Adrenal gland (tissue), 12 donors: ENCODE results near the gene GLB1L3. TPM values are rescaled to one million over a fixed set of nuclear protein-coding genes. Genes with fewer than 3 reads are reported as not detected.

ENCODE experiments used
- DNase-seq, 7 donors: peaks; one replicate each; pipeline ENCODE4 v3.0.0-alpha.2; 2019 to 2020
- H3K27ac ChIP-seq, 5 donors: fragments of 200-600 bp; sonication (generic) in 4 of 5; 1 replicate in 3 of 5; 2 replicates in 2 of 5; pipeline versions ENCODE4 v1.5.1 to v1.8.0; 2016 to 2020; ENCODE audit warnings: mild to moderate bottlenecking in 1 of 5
- H3K27me3 ChIP-seq: fragments of 200-600 bp; 2 replicates; pipeline ENCODE4 v1.8.0; 2021
- H3K36me3 ChIP-seq, 2 donors: fragments of 200-600 bp; replicated peaks in 1 of 2; 1 replicate in 1 of 2; 2 replicates in 1 of 2; pipeline versions ENCODE4 v1.5.1 to v1.8.0; 2018 to 2022
- H3K4me1 ChIP-seq, 2 donors: fragments of 200-600 bp; replicated peaks in 1 of 2; 1 replicate in 1 of 2; 2 replicates in 1 of 2; pipeline versions ENCODE4 v1.5.1 to v1.8.0; 2018 to 2021
- H3K4me3 ChIP-seq, 4 donors: fragments of 200-600 bp; sonication (generic) in 3 of 4; one replicate each; pipeline ENCODE4 v1.5.1; 2016 to 2018
- H3K9me3 ChIP-seq, 3 donors: fragments of 200-600 bp; sonication (generic) in 1 of 3; replicated peaks in 1 of 3; 1 replicate in 2 of 3; 2 replicates in 1 of 3; pipeline versions ENCODE4 v1.5.1 to v1.8.0; 2016 to 2021
- POLR2A ChIP-seq, 2 donors: fragments of 450-650 bp; IDR thresholded peaks; one replicate each; pipeline ENCODE4 v1.6.1; 2017; ENCODE audit warnings: antibody characterized with exemption in 2 of 2, mild to moderate bottlenecking in 2 of 2, moderate library complexity in 1 of 2
- WGBS, 4 donors: extraction: QIAGEN DNeasy Blood & Tissue Kit in 2 of 4; methylation state at CpG; one replicate each; pipeline versions ENCODE4 v1.1.5 to v1.1.7; 2013 to 2017; 5-methylcytosine and 5-hydroxymethylcytosine counted together
- intact Hi-C, 2 donors: fragments of 100-400 bp; cut with DNase I; formaldehyde crosslinking; loops; one replicate each; pipeline versions ENCODE4 v1.14.1 to v1.15.0; 2022 to 2023
- polyA plus RNA-seq, 3 donors: library from polyadenylated mRNA; stranded (reverse); fragments of 200-250 nt in 2 of 3; fragments of 350-450 nt in 1 of 3; fragmentation: Illumina TruSeq in 1 of 3; extraction: RNeasy Lipid Tissue Mini Kit (QIAGEN cat#74804) in 1 of 3; gene quantifications; one replicate each; pipeline ENCODE4 v1.2.3, GENCODE V29; 2013 to 2014
- total RNA-seq, 9 donors: library from RNA; depleted of rRNA in 4 of 9; stranded (reverse); fragments of >200 nt in 4 of 9; fragments of 120-200 nt in 1 of 9; fragmentation: NEBNext Ultra II Directional in 1 of 9; extraction: Animal tissue kit (Norgen Biotek cat#: 25700) in 1 of 9; gene quantifications; one replicate each; pipeline versions ENCODE4 v1.1.0 to v1.2.4, GENCODE V29; 2013 to 2023
- TF ChIP-seq, protein P1 (sequence below), 6 experiments: fragments of 450-650 bp in 4 of 6; fragments of 200-600 bp in 2 of 6; sonication (generic) in 1 of 6; IDR thresholded peaks; 1 replicate in 5 of 6; 2 replicates in 1 of 6; pipeline versions ENCODE4 v1.5.1 to v1.8.0; 2016 to 2021; ENCODE audit warnings: antibody characterized with exemption in 6 of 6, mild to moderate bottlenecking in 2 of 6, moderate library complexity in 1 of 6
- donor health status: healthy with polysubstance abuse.
- donor health status: Bipolar disorder and iron deficiency.
- donor health status: DM: yes; HTN: yes; CAD: no.
- donor health status: DM: no; HTN: no; CAD: no.
- donor health status: DM: no; HTN: no; CAD: no.
- donor health status: DM: yes; HTN: yes; CAD: no.

Gene GLB1L3
- total and polyA plus RNA-seq, 12 donors = 0.06 to 1.4 (median 0.51) TPM; not detected in 5

DNA sequence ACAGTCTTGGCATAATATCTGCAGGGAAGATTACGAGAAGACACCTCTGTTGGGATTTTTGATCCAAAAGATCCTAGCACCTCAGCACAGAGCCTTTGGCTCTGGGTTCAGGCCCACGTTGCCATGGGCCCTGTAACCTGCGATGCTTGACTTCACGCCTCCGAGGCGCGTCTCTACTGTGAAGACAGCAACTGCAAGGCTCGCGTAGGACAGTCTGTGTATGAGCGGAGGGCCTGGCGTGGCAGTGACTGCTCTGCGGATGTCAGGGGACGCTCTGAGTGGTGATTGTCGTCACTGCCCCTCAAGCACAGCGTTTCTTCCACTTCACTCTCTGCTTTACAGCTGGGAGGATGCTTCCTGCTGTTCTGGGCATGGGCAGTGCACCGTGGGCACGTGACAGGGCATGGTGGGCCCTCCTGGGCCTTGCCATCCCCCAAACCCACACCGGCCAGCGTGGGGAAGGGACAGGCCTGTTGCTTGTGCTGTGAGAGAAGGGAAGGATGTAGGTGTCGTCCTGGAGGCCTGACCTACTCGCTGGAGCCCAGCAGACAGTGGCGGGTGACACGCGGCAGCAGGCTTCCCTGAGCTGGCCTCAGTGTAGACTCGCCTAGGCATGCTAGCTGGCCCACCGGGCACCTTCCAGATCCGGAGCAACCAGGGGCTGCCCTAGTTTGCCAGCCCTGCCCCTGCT lies 82.1 kb downstream of the GLB1L3 start:
- Histone ChIP-seq H3K9me3 (no peaks in the 10 kb centered on the region), H3K4me1 (peaks cover 3% of the 10 kb centered on the region in 2 donors), H3K27me3 (no peaks in the 10 kb centered on the region), H3K4me3 (no peak overlapping the region), H3K27ac (no peak overlapping the region), H3K36me3 (no peaks in the 10 kb centered on the region)
- 87 to 93% (median 91%) methylated on average over 21 to 27 of the region's 27 CpGs for WGBS, 4 donors
- no peak for TF ChIP-seq POLR2A (IDR thresholded peaks at IDR 0.05)
- TF ChIP-seq, protein P1, sequence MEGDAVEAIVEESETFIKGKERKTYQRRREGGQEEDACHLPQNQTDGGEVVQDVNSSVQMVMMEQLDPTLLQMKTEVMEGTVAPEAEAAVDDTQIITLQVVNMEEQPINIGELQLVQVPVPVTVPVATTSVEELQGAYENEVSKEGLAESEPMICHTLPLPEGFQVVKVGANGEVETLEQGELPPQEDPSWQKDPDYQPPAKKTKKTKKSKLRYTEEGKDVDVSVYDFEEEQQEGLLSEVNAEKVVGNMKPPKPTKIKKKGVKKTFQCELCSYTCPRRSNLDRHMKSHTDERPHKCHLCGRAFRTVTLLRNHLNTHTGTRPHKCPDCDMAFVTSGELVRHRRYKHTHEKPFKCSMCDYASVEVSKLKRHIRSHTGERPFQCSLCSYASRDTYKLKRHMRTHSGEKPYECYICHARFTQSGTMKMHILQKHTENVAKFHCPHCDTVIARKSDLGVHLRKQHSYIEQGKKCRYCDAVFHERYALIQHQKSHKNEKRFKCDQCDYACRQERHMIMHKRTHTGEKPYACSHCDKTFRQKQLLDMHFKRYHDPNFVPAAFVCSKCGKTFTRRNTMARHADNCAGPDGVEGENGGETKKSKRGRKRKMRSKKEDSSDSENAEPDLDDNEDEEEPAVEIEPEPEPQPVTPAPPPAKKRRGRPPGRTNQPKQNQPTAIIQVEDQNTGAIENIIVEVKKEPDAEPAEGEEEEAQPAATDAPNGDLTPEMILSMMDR (IDR thresholded peaks at IDR 0.05) = no peak
- intact Hi-C loops = no loop called here
- DNase-seq = no peak

DNA sequence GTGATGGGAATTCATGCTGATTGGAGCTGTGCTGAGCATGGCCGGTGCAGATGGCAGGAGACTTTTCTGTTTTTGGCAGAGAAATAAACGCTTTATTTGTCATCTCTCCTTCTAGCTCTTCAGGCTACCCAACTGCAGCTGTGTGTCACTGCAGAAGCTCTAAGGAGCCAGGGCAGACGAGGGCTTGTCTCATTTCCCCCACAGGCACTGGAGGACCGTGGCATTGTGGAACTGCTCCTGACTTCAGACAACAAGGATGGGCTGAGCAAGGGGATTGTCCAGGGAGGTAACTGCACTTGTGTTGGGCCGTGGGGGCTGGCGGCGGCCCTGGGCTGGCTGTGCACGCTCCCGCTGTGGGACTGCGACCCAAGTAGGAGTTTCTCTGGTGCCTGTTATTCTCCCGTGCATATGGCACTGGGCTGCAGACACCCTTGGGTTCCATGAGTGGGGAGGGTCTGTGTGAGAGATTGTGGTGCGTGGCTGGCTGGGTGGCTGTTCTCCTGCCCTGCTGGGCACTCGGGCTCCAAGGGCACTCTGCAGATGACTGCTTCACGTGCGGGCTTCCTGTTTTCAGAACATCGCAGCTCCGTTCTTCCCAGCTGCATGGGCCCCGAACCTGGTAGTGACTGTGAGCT lies 82.8 kb downstream of the GLB1L3 start:
- 78 to 95% (median 88%) methylated on average over 4 to 18 of the region's 18 CpGs for WGBS, 4 donors
- DNase-seq = peak in 1 of 7 donors; percentile 8
- no peaks in the 10 kb centered on the region for H3K27me3 ChIP-seq

DNA sequence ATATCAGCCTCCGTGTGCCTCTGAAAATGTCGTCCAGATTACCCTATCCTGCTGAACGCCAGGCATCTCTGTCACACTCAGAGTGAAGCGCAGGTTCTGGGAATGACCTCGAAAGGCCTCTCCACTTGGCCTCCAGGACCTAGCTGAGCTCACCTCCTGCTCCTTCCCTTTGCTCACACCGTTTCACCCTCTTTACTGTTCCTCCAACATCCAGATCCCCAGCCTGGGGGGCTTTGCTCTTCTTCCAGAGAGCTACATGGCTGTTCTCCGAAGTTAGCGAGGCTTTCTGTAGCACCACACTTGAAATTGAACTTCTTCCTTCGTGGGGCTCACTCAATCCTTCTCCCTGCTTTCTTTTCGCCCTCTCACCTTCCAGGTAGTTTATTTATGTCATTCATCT lies 83.5 kb downstream of the GLB1L3 start:
- DNase-seq = peak in 1 of 7 donors; percentile 6
- Histone ChIP-seq H3K4me3 (no peak overlapping the region), H3K4me1 (peaks cover 3% of the 10 kb centered on the region in 2 donors), H3K9me3 (no peaks in the 10 kb centered on the region), H3K27ac (no peak overlapping the region), H3K27me3 (no peaks in the 10 kb centered on the region), H3K36me3 (no peaks in the 10 kb centered on the region)
- WGBS, 4 donors = 80 to 89% (median 85%) methylated on average over 10 of the region's 10 CpGs
- no peak for TF ChIP-seq POLR2A (IDR thresholded peaks at IDR 0.05)
- TF ChIP-seq, protein P1 (IDR thresholded peaks at IDR 0.05) = no peak
- intact Hi-C loops = no loop called here

More for the DNA sequence above, 82.8 kb downstream of the GLB1L3 start:
- H3K4me1 ChIP-seq = peaks cover 3% of the 10 kb centered on the region in 2 donors
- H3K4me3 ChIP-seq = no peak overlapping the region
- no peaks in the 10 kb centered on the region for H3K36me3 ChIP-seq
- TF ChIP-seq POLR2A (IDR thresholded peaks at IDR 0.05) = no peak
- TF ChIP-seq, protein P1 (IDR thresholded peaks at IDR 0.05) = no peak
- intact Hi-C loops = no loop called here
- H3K27ac ChIP-seq = no peak overlapping the region
- no peaks in the 10 kb centered on the region for H3K9me3 ChIP-seq

DNA sequence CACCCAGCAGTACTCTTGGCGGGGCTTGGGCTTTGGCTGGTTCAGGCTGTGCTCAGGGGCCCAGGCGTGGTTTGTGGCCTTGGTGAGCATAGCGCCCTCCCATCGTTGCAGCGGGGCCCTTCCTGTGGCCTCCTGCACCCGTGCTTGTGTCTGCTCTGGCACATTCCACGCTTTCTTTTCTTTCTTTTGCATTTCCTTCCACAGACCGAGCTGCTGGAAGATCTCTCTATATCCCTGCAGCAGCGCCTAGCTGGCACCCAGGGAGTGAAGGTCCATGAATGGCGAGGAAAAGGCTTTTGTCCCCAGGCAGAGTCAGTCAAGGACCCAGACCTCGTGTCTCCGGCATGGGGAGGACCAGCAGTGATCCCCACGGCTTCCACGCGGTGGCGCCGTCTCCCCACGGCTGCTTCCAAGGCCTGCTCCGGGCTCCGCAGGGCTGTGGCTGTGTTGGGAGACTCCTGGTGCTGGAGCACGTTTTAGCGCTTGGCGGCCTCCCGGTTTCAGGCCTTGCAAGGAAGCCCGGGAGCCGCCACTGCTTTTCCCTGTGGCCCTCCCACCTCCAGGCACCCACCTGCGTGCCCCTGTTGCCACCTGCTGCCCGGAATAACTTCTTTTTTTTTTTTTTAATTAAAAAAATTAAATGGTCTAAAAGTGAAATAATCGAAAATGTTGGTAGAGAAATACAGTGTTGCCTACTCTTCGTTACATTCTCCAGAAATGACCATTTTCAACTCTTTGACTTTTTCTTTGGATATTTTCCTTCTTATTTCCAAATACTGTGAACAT lies 84.1 kb downstream of the GLB1L3 start:
- H3K4me3 ChIP-seq = no peak overlapping the region
- no peaks in the 10 kb centered on the region for H3K27me3 ChIP-seq
- no peaks in the 10 kb centered on the region for H3K9me3 ChIP-seq
- DNase-seq = peak; percentile 71 to 93 (median 87)
- TF ChIP-seq, protein P1 (IDR thresholded peaks at IDR 0.05) = peak; percentile 82 to 94 (median 90)
- no peak for TF ChIP-seq POLR2A (IDR thresholded peaks at IDR 0.05)
- 15 to 26% (median 16%) methylated on average over 23 to 30 of the region's 30 CpGs for WGBS, 4 donors
- peaks cover 3% of the 10 kb centered on the region in 2 donors for H3K4me1 ChIP-seq
- H3K27ac ChIP-seq = no peak overlapping the region
- H3K36me3 ChIP-seq = no peaks in the 10 kb centered on the region
- intact Hi-C loops = no loop called here
